HG03432 (cell line): Measurements from ENCODE around the gene CWC22.

ENCODE experiments used
- ATAC-seq: cut with Tn5 transposase; IDR thresholded peaks from one replicate; pipeline ENCODE4 v1.9.1; 2021; ENCODE audit warnings: mild to moderate bottlenecking, moderate library complexity; ENCODE audit not compliant: unreplicated experiment

Gene CWC22

GRCh38 chr2:179909845-179910734 is 97.0 kb downstream of the CWC22 start:
- no peak for ATAC-seq

GRCh38 chr2:179900655-179901054 is 106.4 kb downstream of the CWC22 start:
- no peak for ATAC-seq

GRCh38 chr2:179899666-179900065 is 107.4 kb downstream of the CWC22 start:
- no peak for ATAC-seq

GRCh38 chr2:179898873-179899272 is 108.2 kb downstream of the CWC22 start:
- peak; percentile 89 for ATAC-seq
